Duodenal mucosa (tissue), 2 donors: ENCODE results near the gene ELAVL1.

Experiments used
- H3K27ac ChIP-seq: one replicate; pipeline ENCODE4 v1.7.0; 2013; ENCODE audit warnings: low read depth, low read length
- H3K27me3 ChIP-seq, 2 donors: one replicate each; pipeline ENCODE4 v1.7.0; 2013; ENCODE audit warnings: low read length in 2 of 2, control low read depth in 1 of 2; ENCODE audit not compliant: insufficient read depth in 2 of 2, control insufficient read depth in 1 of 2
- H3K36me3 ChIP-seq, 2 donors: one replicate each; pipeline ENCODE4 v1.7.0; 2013; ENCODE audit warnings: low read length in 2 of 2, control low read depth in 1 of 2; ENCODE audit not compliant: insufficient read depth in 2 of 2, control insufficient read depth in 1 of 2
- H3K4me1 ChIP-seq, 2 donors: one replicate each; pipeline ENCODE4 v1.7.0; 2013; ENCODE audit warnings: low read length in 2 of 2, control low read depth in 1 of 2; ENCODE audit not compliant: insufficient read depth in 2 of 2, control insufficient read depth in 1 of 2
- H3K4me3 ChIP-seq, 2 donors: one replicate each; pipeline ENCODE4 v1.7.0; 2013; ENCODE audit warnings: low read length in 2 of 2, low read depth in 1 of 2
- H3K9ac ChIP-seq, 2 donors: one replicate each; pipeline ENCODE4 v1.7.0; 2013; ENCODE audit warnings: low read length in 2 of 2, low read depth in 1 of 2
- H3K9me3 ChIP-seq, 2 donors: one replicate each; pipeline ENCODE4 v1.7.0; 2013; ENCODE audit warnings: low read length in 2 of 2, control low read depth in 1 of 2; ENCODE audit not compliant: control insufficient read depth in 1 of 2

The ELAVL1 gene

GRCh38 chr19:7924241-7924640 is 81.2 kb downstream of the ELAVL1 start:
- Histone ChIP-seq H3K27me3 (no peaks in the 10 kb centered on the region), H3K9me3 (no peaks in the 10 kb centered on the region), H3K27ac (no peak overlapping the region), H3K36me3 (peaks cover 11 to 14% of the 10 kb centered on the region in 2 donors), H3K4me1 (peaks cover 15 to 22% of the 10 kb centered on the region in 2 donors), H3K9ac (no peak overlapping the region), H3K4me3 (no peak overlapping the region)

GRCh38 chr19:7923295-7924191 is 81.9 kb downstream of the ELAVL1 start:
- H3K27ac ChIP-seq, result no peak overlapping the region
- no peak overlapping the region for H3K9ac ChIP-seq
- H3K27me3 ChIP-seq, result peaks cover 3 to 4% of the 10 kb centered on the region in 2 donors
- peaks cover 15 to 29% of the 10 kb centered on the region in 2 donors for H3K4me1 ChIP-seq
- H3K4me3 ChIP-seq, result no peak overlapping the region
- peaks cover 11 to 14% of the 10 kb centered on the region in 2 donors for H3K36me3 ChIP-seq
- H3K9me3 ChIP-seq, result no peaks in the 10 kb centered on the region

- Histone ChIP-seq H3K4me1 (peaks cover 15 to 34% of the 10 kb centered on the region in 2 donors), H3K27me3 (peaks cover 6 to 7% of the 10 kb centered on the region in 2 donors), H3K9me3 (no peaks in the 10 kb centered on the region), H3K4me3 (no peak overlapping the region), H3K36me3 (peaks cover 11 to 13% of the 10 kb centered on the region in 2 donors), H3K27ac (no peak overlapping the region), H3K9ac (no peak overlapping the region)
Observed at GRCh38 chr19:7922836-7923195, 82.6 kb downstream of the ELAVL1 start.

- Histone ChIP-seq H3K27me3 (peaks cover 10 to 12% of the 10 kb centered on the region in 2 donors), H3K9me3 (no peaks in the 10 kb centered on the region), H3K4me1 (peaks cover 17 to 38% of the 10 kb centered on the region in 2 donors), H3K9ac (no peak overlapping the region), H3K27ac (no peak overlapping the region), H3K36me3 (peaks cover 9 to 11% of the 10 kb centered on the region in 2 donors), H3K4me3 (no peak overlapping the region)
Observed at GRCh38 chr19:7921967-7922835, 83.2 kb downstream of the ELAVL1 start.

- Histone ChIP-seq H3K9ac (peak overlapping the region; percentile 65 to 76), H3K4me3 (peak overlapping the region; percentile 82 to 84), H3K9me3 (no peaks in the 10 kb centered on the region), H3K27ac (peak overlapping the region; percentile 77), H3K36me3 (peaks cover 9 to 11% of the 10 kb centered on the region in 2 donors), H3K4me1 (peaks cover 21 to 42% of the 10 kb centered on the region in 2 donors), H3K27me3 (peaks cover 14 to 15% of the 10 kb centered on the region in 2 donors)
Observed at GRCh38 chr19:7921302-7921966, 84.0 kb downstream of the ELAVL1 start.

- peaks cover 19 to 20% of the 10 kb centered on the region in 2 donors for H3K27me3 ChIP-seq
Observed at GRCh38 chr19:7920519-7921301, 84.7 kb downstream of the ELAVL1 start.

GRCh38 chr19:7919610-7920518 is 85.6 kb downstream of the ELAVL1 start, which contains the start of gene SNAPC2:
SNAPC2 (plus strand) TSS chr19:7920338; CDS start chr19:7920367, 29 bp downstream.
- Histone ChIP-seq H3K4me3 (peak within 1 kb of the TSS; percentile 82 to 84), H3K36me3 (peaks cover 9 to 11% of the 10 kb centered on the region in 2 donors), H3K4me1 (peaks cover 27 to 42% of the 10 kb centered on the region in 2 donors), H3K27me3 (peaks cover 25 to 27% of the 10 kb centered on the region in 2 donors), H3K27ac (peak within 1 kb of the TSS; percentile 83), H3K9ac (peak within 1 kb of the TSS; percentile 65 to 76), H3K9me3 (no peaks in the 10 kb centered on the region)

More at GRCh38 chr19:7920519-7921301, 84.7 kb downstream of the ELAVL1 start:
- H3K4me1 ChIP-seq, result peaks cover 26 to 42% of the 10 kb centered on the region in 2 donors
- H3K4me3 ChIP-seq, result peak overlapping the region; percentile 82 to 84
- H3K36me3 ChIP-seq, result peaks cover 9 to 11% of the 10 kb centered on the region in 2 donors
- H3K9ac ChIP-seq, result peak overlapping the region; percentile 65 to 76
- H3K9me3 ChIP-seq, result no peaks in the 10 kb centered on the region
- peak overlapping the region; percentile 83 for H3K27ac ChIP-seq

- Histone ChIP-seq H3K4me3 (peak overlapping the region; percentile 66 to 75), H3K4me1 (peaks cover 27 to 42% of the 10 kb centered on the region in 2 donors), H3K9ac (peak overlapping the region; percentile 44 to 62), H3K27ac (no peak overlapping the region), H3K27me3 (peaks cover 25 to 27% of the 10 kb centered on the region in 2 donors), H3K36me3 (peaks cover 9 to 11% of the 10 kb centered on the region in 2 donors), H3K9me3 (no peaks in the 10 kb centered on the region)
Observed at GRCh38 chr19:7918615-7919421, 86.6 kb downstream of the ELAVL1 start.
